Thyroid gland (tissue), 4 donors: ENCODE measurements around the gene ZNF593OS.

Source experiments
- CTCF ChIP-seq, 6 experiments: fragments of 200-600 bp in 3 of 6; fragments of 450-650 bp in 3 of 6; sonication (generic) in 3 of 6; IDR thresholded peaks; one replicate each; pipeline ENCODE4 v1.5.1; 2016 to 2019; ENCODE audit warnings: antibody characterized with exemption in 6 of 6, mild to moderate bottlenecking in 2 of 6, inconsistent platforms in 1 of 6, moderate library complexity in 1 of 6
- POLR2A ChIP-seq, 2 donors: fragments of 450-650 bp; IDR thresholded peaks; one replicate each; pipeline ENCODE4 v1.6.1; 2017; ENCODE audit warnings: antibody characterized with exemption in 2 of 2, mild to moderate bottlenecking in 2 of 2, moderate library complexity in 1 of 2

- no peak for TF ChIP-seq CTCF (IDR thresholded peaks at IDR 0.05)
- no peak for TF ChIP-seq POLR2A (IDR thresholded peaks at IDR 0.05)
Measured at GRCh38 chr1:26145960-26146294, 25.7 kb downstream of the ZNF593OS start.
